ENCODE results near the gene IRF2BP2. TPM values are rescaled to one million over a fixed set of nuclear protein-coding genes. Genes with fewer than 3 reads are reported as not detected.

IRF2BP2 gene
- total RNA-seq (100 to 1,000 TPM in 1 of 2 donors, 10 to 100 TPM in 1; 90.6 to 148 TPM), polyA plus RNA-seq (100 to 1,000 TPM in 1 of 2 donors, 10 to 100 TPM in 1; 36.9 to 123 TPM)
- long read RNA-seq, donor 1, full-length matches to known transcripts, result 25 of 88 reads
- long read RNA-seq, donor 1, partial matches to known transcripts, result 0 of 88 reads
- long read RNA-seq, donor 1, other reads (novel, unspliced or antisense), result 63 of 88 reads
- long read RNA-seq, donor 2, full-length matches to known transcripts, result 51 of 116 reads
- long read RNA-seq, donor 2, partial matches to known transcripts, result 0 of 116 reads
- long read RNA-seq, donor 2, other reads (novel, unspliced or antisense), result 65 of 116 reads

DNA sequence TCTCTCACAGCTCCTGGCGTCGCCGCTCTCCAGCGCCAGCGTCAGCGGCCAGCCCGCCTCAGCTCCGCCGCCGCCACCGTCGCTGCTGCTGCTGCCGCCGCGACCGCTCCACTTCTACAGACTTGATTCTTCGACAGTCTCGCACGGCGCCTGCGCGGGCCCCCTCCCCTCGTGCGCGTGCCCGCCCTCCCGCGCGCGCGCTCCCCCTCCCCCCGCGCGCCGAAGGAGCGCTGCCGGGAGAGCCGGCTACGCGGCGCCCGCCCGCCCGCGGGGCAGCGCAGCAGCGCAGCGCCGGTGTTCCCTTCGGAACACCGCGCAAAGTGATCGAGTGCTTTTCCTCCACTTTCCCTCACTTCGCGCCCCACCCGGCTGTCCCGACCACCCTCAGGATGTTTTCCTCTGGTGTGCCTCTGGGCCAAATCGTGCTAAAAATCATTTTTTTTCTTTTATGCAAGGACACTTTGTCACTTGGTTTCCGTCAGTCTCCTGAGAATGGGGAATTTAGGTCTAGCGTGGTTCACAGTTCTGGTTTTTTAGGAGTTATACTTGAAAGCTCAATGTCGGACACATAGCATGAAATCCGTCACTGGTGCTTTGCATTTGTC, at the start of gene IRF2BP2:
IRF2BP2 (minus strand) TSS at position 118 of the 605 bp plus-strand sequence. CDS start 684 bp downstream, outside the sequence.
- intact Hi-C loops (cut with DNase I), result loop anchor here (1.0 to 5.0 kb wide), 6 partner anchors 114 to 467 kb away; no protein-coding TSS in a partner anchor
- Histone ChIP-seq H3K27me3 (ENCODE audit: control insufficient read depth in 1 of 2, insufficient read depth in 2 of 2, low read length in 1 of 2) (no peaks in the 10 kb centered on the region), H3K27ac (ENCODE audit: low read depth in 1 of 2, low read length in 2 of 2) (peak within 1 kb of the TSS; percentile 98 to 99), H3K4me1 (ENCODE audit: control insufficient read depth in 1 of 2, insufficient read depth in 2 of 2, low read length in 2 of 2) (peaks cover 5% of the 10 kb centered on the region in 2 donors), H3K4me3 (ENCODE audit: low read length in 2 of 2) (peak within 1 kb of the TSS; percentile 89 to 92), H3K36me3 (ENCODE audit: control insufficient read depth in 1 of 2, insufficient read depth in 2 of 2, low read length in 1 of 2) (peaks cover 0 to 4% of the 10 kb centered on the region in 2 donors), H3K9me3 (ENCODE audit: control insufficient read depth, low read length) (no peaks in the 10 kb centered on the region)
- peak; percentile 62 for ATAC-seq (ENCODE audit: low FRiP score)
- 0 to 1% methylated on average over 20 to 62 of the region's 62 CpGs for WGBS, 2 donors
- peak; percentile 90 to 93 for DNase-seq

DNA sequence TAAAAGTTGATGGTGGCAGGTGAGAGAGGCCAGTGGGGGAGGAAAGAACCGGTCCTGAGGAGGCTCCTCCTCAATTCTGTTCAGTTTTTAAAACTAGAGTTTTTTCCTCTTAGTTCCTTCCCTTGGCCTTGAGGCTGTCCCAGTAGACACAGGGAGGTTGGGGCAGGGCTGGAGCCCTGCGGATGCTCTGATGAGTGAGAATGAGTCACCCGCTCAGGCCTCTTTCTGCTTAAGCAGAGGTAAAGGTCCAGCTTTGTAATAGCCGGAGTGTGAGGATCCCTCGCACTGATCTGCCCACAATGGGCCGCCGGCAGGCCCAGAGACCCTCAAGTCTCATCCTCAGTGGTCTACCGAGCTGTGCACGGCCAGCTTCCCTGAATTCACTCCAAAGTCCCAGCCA, 49.6 kb upstream of the IRF2BP2 start:
- WGBS, 2 donors, result 94% methylated on average over 9 of the region's 9 CpGs
- ATAC-seq (ENCODE audit: low FRiP score), result no peak
- intact Hi-C loops (cut with DNase I), result no loop called here

DNA sequence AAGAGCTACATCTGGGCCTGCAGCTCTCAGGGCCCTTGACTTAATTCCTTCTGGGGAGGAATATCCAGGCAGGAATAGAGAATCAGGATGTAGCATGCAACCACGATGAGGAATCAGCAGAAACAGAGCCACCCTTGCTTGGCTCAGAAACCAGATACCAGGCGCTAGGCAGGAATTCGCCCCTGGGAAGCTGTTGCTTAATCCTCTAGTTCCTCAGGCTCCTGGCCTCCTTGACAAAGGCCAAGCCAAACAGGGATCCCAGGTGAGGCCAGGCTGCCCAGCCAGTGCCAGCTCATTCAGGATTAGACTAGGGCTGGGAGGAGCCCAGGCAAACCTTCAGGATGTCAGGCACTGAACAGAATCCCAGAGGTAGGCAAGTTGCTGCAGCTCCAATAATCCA, 48.2 kb upstream of the IRF2BP2 start:
- Histone ChIP-seq H3K27me3 (ENCODE audit: control insufficient read depth in 1 of 2, insufficient read depth in 2 of 2, low read length in 1 of 2) (no peaks in the 10 kb centered on the region), H3K4me1 (ENCODE audit: control insufficient read depth in 1 of 2, insufficient read depth in 2 of 2, low read length in 2 of 2) (no peaks in the 10 kb centered on the region), H3K36me3 (ENCODE audit: control insufficient read depth in 1 of 2, insufficient read depth in 2 of 2, low read length in 1 of 2) (no peaks in the 10 kb centered on the region), H3K4me3 (ENCODE audit: low read length in 2 of 2) (no peak overlapping the region), H3K27ac (ENCODE audit: low read depth in 1 of 2, low read length in 2 of 2) (no peak overlapping the region), H3K9me3 (ENCODE audit: control insufficient read depth, low read length) (no peaks in the 10 kb centered on the region)
- intact Hi-C loops (cut with DNase I), result no loop called here
- ATAC-seq (ENCODE audit: low FRiP score), result no peak
- peak in 1 of 2 donors; percentile 62 for DNase-seq
- WGBS, 2 donors, result 67 to 74% methylated on average over 3 of the region's 3 CpGs

More for the DNA sequence above, 49.6 kb upstream of the IRF2BP2 start:
- Histone ChIP-seq H3K36me3 (ENCODE audit: control insufficient read depth in 1 of 2, insufficient read depth in 2 of 2, low read length in 1 of 2) (no peaks in the 10 kb centered on the region), H3K27ac (ENCODE audit: low read depth in 1 of 2, low read length in 2 of 2) (no peak overlapping the region), H3K9me3 (ENCODE audit: control insufficient read depth, low read length) (no peaks in the 10 kb centered on the region), H3K27me3 (ENCODE audit: control insufficient read depth in 1 of 2, insufficient read depth in 2 of 2, low read length in 1 of 2) (no peaks in the 10 kb centered on the region), H3K4me3 (ENCODE audit: low read length in 2 of 2) (no peak overlapping the region), H3K4me1 (ENCODE audit: control insufficient read depth in 1 of 2, insufficient read depth in 2 of 2, low read length in 2 of 2) (no peaks in the 10 kb centered on the region)
- no peak for DNase-seq

DNA sequence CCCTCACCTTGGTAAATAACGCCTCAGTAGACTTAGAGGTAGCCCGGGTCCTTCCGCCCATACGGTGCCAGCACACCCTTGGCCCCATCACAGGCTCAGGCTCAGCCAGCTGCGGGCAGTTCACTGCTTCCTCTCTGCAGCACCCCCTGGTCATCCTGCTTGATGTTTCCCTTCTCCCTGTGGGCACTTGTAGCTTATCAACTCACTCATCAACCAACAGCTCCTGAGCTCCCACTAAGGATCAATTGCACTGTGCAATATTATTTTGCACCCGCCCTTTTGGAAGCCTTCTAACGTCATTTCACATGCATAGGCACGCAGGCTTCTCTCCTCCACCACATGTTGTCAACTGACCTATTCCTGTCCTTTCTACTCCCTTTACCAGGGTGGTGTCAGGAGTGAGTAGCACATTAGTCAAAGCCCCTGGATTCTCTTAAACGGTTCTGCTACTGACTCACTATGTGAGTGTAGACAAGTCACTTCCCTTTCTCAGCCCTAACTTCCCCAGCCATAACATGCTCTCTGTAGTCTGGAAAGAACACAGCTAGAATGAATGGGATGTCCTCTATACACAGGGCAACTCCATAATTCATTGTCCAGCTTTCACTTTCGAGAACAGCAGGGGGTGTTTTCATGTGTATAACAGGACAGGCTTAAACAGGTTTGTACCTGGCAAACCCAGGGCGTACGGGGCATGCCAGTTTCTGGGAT, 47.1 kb upstream of the IRF2BP2 start:
- Histone ChIP-seq H3K27me3 (ENCODE audit: control insufficient read depth in 1 of 2, insufficient read depth in 2 of 2, low read length in 1 of 2) (no peaks in the 10 kb centered on the region), H3K4me3 (ENCODE audit: low read length in 2 of 2) (no peak overlapping the region), H3K27ac (ENCODE audit: low read depth in 1 of 2, low read length in 2 of 2) (no peak overlapping the region), H3K36me3 (ENCODE audit: control insufficient read depth in 1 of 2, insufficient read depth in 2 of 2, low read length in 1 of 2) (no peaks in the 10 kb centered on the region), H3K4me1 (ENCODE audit: control insufficient read depth in 1 of 2, insufficient read depth in 2 of 2, low read length in 2 of 2) (no peaks in the 10 kb centered on the region), H3K9me3 (ENCODE audit: control insufficient read depth, low read length) (no peaks in the 10 kb centered on the region)
- DNase-seq (no peak), ATAC-seq (ENCODE audit: low FRiP score) (no peak)
- WGBS, 2 donors, result 78% methylated on average over 12 of the region's 12 CpGs
- intact Hi-C loops (cut with DNase I), result no loop called here

DNA sequence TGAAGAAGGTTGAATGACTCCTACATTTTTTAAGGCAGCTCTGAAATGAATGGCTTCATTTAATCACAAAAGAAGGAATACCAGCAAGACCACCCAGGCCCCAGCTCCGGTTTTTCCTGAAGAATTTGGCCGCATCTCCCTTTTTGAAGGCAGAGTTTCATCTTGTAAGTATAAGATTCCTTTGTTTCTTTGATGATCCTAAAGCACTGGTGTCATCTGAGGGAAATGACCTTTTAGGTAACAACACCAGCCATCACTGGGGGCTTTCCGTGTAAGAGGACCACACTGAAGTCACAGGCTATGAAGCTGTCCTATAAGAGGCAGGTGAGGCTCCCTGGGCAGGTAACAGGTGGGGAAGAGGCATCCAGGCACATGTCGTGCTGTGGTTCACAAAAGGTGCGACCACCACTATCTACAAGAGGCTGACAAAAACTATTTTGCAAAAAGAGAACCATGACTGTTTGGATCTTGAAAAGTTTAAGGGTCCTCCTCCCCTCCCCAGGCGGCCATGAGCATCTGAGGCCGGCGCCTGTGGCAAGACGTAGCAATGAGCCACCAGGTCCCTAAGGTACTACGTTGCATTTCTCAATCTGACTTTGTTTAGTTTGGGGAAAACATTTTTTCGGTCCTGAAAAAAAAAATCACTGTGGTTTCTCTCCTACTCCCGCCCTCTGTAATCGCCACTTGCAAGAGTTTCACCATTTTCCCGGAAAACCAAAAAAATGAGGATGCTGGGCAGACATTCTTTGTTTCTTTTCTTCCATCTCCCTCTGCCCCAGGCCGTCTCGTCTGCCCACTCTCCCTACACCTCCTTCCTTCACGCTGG, 46.3 kb upstream of the IRF2BP2 start:
- Histone ChIP-seq H3K36me3 (ENCODE audit: control insufficient read depth in 1 of 2, insufficient read depth in 2 of 2, low read length in 1 of 2) (no peaks in the 10 kb centered on the region), H3K4me1 (ENCODE audit: control insufficient read depth in 1 of 2, insufficient read depth in 2 of 2, low read length in 2 of 2) (no peaks in the 10 kb centered on the region), H3K4me3 (ENCODE audit: low read length in 2 of 2) (no peak overlapping the region), H3K27ac (ENCODE audit: low read depth in 1 of 2, low read length in 2 of 2) (no peak overlapping the region), H3K9me3 (ENCODE audit: control insufficient read depth, low read length) (no peaks in the 10 kb centered on the region), H3K27me3 (ENCODE audit: control insufficient read depth in 1 of 2, insufficient read depth in 2 of 2, low read length in 1 of 2) (no peaks in the 10 kb centered on the region)
- DNase-seq (no peak), ATAC-seq (ENCODE audit: low FRiP score) (no peak)
- intact Hi-C loops (cut with DNase I), result no loop called here
- 88 to 92% methylated on average over 17 of the region's 17 CpGs for WGBS, 2 donors

DNA sequence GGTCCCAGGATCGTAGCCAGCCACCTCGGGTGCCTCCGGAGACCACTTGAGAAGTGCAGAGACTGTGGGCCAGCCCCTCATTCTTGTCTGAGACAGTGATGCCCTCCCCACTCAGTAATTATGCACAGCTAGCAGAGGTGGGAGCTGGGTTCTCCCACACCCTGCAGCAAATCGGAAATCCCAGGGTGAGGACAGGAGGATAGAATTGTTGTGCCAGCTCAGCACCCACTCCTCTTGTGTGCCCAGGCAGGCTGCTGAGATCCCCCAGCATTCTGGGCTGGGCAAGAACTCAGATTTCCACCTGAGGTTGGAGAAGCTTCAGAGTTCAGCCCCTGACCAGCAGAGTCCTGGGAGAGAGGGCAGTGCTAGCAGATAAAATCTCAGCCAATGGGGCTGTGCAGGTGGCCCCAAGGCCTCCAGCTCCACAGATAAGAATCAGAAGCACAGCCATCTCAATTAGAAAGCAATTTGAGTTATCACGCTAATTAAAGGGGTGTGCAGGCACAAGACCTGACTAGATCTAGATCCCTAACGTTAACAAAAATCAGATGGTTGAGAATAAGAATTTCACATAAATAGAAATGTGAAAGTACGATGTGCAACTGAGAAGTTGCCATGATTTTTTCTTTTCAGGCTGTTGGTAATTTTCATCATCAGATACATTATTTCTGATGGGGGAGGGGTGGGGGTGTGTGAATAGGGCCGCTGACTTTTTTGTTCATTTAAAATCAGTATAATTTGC, 45.5 kb upstream of the IRF2BP2 start:
- Histone ChIP-seq H3K27ac (ENCODE audit: low read depth in 1 of 2, low read length in 2 of 2) (no peak overlapping the region), H3K4me3 (ENCODE audit: low read length in 2 of 2) (no peak overlapping the region), H3K4me1 (ENCODE audit: control insufficient read depth in 1 of 2, insufficient read depth in 2 of 2, low read length in 2 of 2) (no peaks in the 10 kb centered on the region), H3K27me3 (ENCODE audit: control insufficient read depth in 1 of 2, insufficient read depth in 2 of 2, low read length in 1 of 2) (no peaks in the 10 kb centered on the region), H3K36me3 (ENCODE audit: control insufficient read depth in 1 of 2, insufficient read depth in 2 of 2, low read length in 1 of 2) (no peaks in the 10 kb centered on the region), H3K9me3 (ENCODE audit: control insufficient read depth, low read length) (no peaks in the 10 kb centered on the region)
- ATAC-seq (ENCODE audit: low FRiP score) (no peak), DNase-seq (no peak)
- intact Hi-C loops (cut with DNase I), result no loop called here
- WGBS, 2 donors, result 90% methylated on average over 8 of the region's 8 CpGs

DNA sequence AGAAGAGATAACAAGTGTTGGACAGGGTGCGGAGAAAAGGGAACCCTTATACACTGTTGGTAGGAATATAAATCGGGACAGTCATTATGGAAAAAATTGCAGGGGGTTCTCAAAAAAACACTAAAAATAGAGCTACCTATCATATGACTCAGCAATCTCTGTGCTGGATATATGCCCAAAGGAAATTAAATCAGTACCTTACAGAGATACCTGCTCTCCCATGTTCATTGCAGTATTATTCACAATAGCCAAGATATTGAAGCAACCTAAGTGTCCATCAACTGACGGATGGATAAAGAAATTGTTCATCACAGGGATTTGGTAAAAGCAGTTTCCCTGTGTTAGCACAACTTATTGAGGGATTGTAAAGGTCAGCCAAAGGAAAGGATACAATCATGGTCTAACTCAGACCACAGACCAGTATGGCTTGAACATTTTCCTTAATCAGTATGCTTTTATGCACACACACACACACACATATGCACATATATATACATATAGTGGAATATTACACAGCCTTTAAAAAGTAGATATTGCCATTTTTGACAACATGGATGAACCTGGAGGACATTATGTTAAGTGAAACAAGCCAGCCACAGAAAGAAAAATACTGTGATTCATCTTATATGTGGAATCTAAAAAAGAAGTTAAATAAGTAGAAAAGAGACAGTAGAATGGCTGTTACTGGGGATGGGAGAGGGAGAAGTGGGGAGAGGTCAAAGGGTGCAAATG, 44.2 kb upstream of the IRF2BP2 start:
- 96 to 98% methylated on average over 3 of the region's 3 CpGs for WGBS, 2 donors
- no peak for ATAC-seq (ENCODE audit: low FRiP score)
- intact Hi-C loops (cut with DNase I), result loop anchor here in 1 of 2 donors (5.0 kb wide), 1 partner anchor 82 kb away; no protein-coding TSS in a partner anchor

More for the DNA sequence above, 44.2 kb upstream of the IRF2BP2 start:
- Histone ChIP-seq H3K4me3 (ENCODE audit: low read length in 2 of 2) (no peak overlapping the region), H3K27ac (ENCODE audit: low read depth in 1 of 2, low read length in 2 of 2) (no peak overlapping the region), H3K4me1 (ENCODE audit: control insufficient read depth in 1 of 2, insufficient read depth in 2 of 2, low read length in 2 of 2) (no peaks in the 10 kb centered on the region), H3K9me3 (ENCODE audit: control insufficient read depth, low read length) (no peaks in the 10 kb centered on the region), H3K36me3 (ENCODE audit: control insufficient read depth in 1 of 2, insufficient read depth in 2 of 2, low read length in 1 of 2) (no peaks in the 10 kb centered on the region), H3K27me3 (ENCODE audit: control insufficient read depth in 1 of 2, insufficient read depth in 2 of 2, low read length in 1 of 2) (no peaks in the 10 kb centered on the region)
- DNase-seq, result no peak

Data from aorta (tissue), 5 donors.